Activated gamma-delta T cell (primary cell): ENCODE data around the gene SPRR5.

ENCODE experiments used
- DNase-seq: peaks from one replicate; lab custom pipeline; 2025; lab: John Stamatoyannopoulos, UW
- total RNA-seq, 2 donors: gene quantifications; one replicate each; lab custom pipeline; 2026; lab: John Stamatoyannopoulos, UW

The SPRR5 gene
- total RNA-seq, result 0 reads per million in 2 donors

- DNase-seq, result no peak
Observed at GRCh38 chr1:152946651-152947256, at the start of gene SPRR5. Gene SPRR5, plus strand, starts transcription at chr1:152947206. Its CDS starts 1,349 bp downstream, at chr1:152948555.

GRCh38 chr1:152899027-152899426, 48.0 kb upstream of the SPRR5 start:
- DNase-seq, result no peak

- DNase-seq, result no peak
Observed at GRCh38 chr1:152899883-152900282, 47.1 kb upstream of the SPRR5 start.

- DNase-seq, result no peak
Observed at GRCh38 chr1:152901631-152902030, 45.4 kb upstream of the SPRR5 start.

- DNase-seq, result no peak
Observed at GRCh38 chr1:152902636-152903035, 44.4 kb upstream of the SPRR5 start.

GRCh38 chr1:152904688-152905440, 42.1 kb upstream of the SPRR5 start:
- DNase-seq, result no peak

- DNase-seq, result no peak
Observed at GRCh38 chr1:152906023-152906565, 40.9 kb upstream of the SPRR5 start.

- DNase-seq, result no peak
Observed at GRCh38 chr1:152907686-152908601, 39.1 kb upstream of the SPRR5 start, which contains the start of gene IVL. Gene IVL, plus strand, starts transcription at chr1:152908546. Its CDS starts 1,252 bp downstream, at chr1:152909798.

- DNase-seq, result no peak
Observed at GRCh38 chr1:152909206-152909605, 37.8 kb upstream of the SPRR5 start.

- DNase-seq, result no peak
Observed at GRCh38 chr1:152912471-152912870, 34.5 kb upstream of the SPRR5 start.

GRCh38 chr1:152912900-152913299, 34.1 kb upstream of the SPRR5 start:
- no peak for DNase-seq

- no peak for DNase-seq
Observed at GRCh38 chr1:152917794-152918193, 29.2 kb upstream of the SPRR5 start.

- no peak for DNase-seq
Observed at GRCh38 chr1:152919071-152919470, 27.9 kb upstream of the SPRR5 start.

- no peak for DNase-seq
Observed at GRCh38 chr1:152924191-152924590, 22.8 kb upstream of the SPRR5 start.

GRCh38 chr1:152926091-152926490, 20.9 kb upstream of the SPRR5 start:
- DNase-seq, result no peak

GRCh38 chr1:152928671-152929070, 18.3 kb upstream of the SPRR5 start:
- no peak for DNase-seq

GRCh38 chr1:152932170-152932811, 14.7 kb upstream of the SPRR5 start:
- DNase-seq, result no peak

- no peak for DNase-seq
Observed at GRCh38 chr1:152933196-152933595, 13.8 kb upstream of the SPRR5 start.

GRCh38 chr1:152940614-152941013, 6.4 kb upstream of the SPRR5 start:
- no peak for DNase-seq

GRCh38 chr1:152941037-152941711, 5.8 kb upstream of the SPRR5 start:
- DNase-seq, result no peak

- no peak for DNase-seq
Observed at GRCh38 chr1:152942161-152942560, 4.8 kb upstream of the SPRR5 start.
